HG03342 (cell line): ENCODE data around the gene GALNT2.

Experiments used
- ATAC-seq: cut with Tn5 transposase; IDR thresholded peaks from one replicate; pipeline ENCODE4 v1.9.1; 2021; ENCODE audit warnings: mild to moderate bottlenecking, moderate library complexity; ENCODE audit not compliant: unreplicated experiment

Gene GALNT2

GRCh38 chr1:230226007-230226800, 159.2 kb downstream of the GALNT2 start:
- no peak for ATAC-seq

GRCh38 chr1:230226814-230227213, 159.8 kb downstream of the GALNT2 start:
- ATAC-seq: no peak

GRCh38 chr1:230228236-230228897, 161.3 kb downstream of the GALNT2 start:
- no peak for ATAC-seq

- no peak for ATAC-seq
Observed at GRCh38 chr1:230230273-230230672, 163.2 kb downstream of the GALNT2 start.

- no peak for ATAC-seq
Observed at GRCh38 chr1:230230948-230231773, 164.1 kb downstream of the GALNT2 start.

GRCh38 chr1:230231774-230232145, 164.7 kb downstream of the GALNT2 start:
- no peak for ATAC-seq

GRCh38 chr1:230232371-230232771, 165.3 kb downstream of the GALNT2 start:
- ATAC-seq: no peak

GRCh38 chr1:230233786-230234185, 166.7 kb downstream of the GALNT2 start:
- no peak for ATAC-seq

GRCh38 chr1:230235876-230236275, 168.8 kb downstream of the GALNT2 start:
- ATAC-seq: no peak

- ATAC-seq: no peak
Observed at GRCh38 chr1:230236301-230237008, 169.4 kb downstream of the GALNT2 start.

GRCh38 chr1:230237009-230237370, 170.0 kb downstream of the GALNT2 start:
- ATAC-seq: no peak

- ATAC-seq: no peak
Observed at GRCh38 chr1:230237805-230238204, 170.8 kb downstream of the GALNT2 start.

- ATAC-seq: no peak
Observed at GRCh38 chr1:230240446-230241086, 173.5 kb downstream of the GALNT2 start.

- ATAC-seq: no peak
Observed at GRCh38 chr1:230242326-230242725, 175.3 kb downstream of the GALNT2 start.

GRCh38 chr1:230243146-230243545, 176.1 kb downstream of the GALNT2 start:
- ATAC-seq: no peak

GRCh38 chr1:230243583-230244353, 176.7 kb downstream of the GALNT2 start:
- ATAC-seq: no peak

GRCh38 chr1:230246551-230246950, 179.5 kb downstream of the GALNT2 start:
- ATAC-seq: no peak

- no peak for ATAC-seq
Observed at GRCh38 chr1:230248016-230248888, 181.2 kb downstream of the GALNT2 start.

GRCh38 chr1:230248889-230249270, 181.8 kb downstream of the GALNT2 start:
- ATAC-seq: no peak
